ENCODE results near the gene PRKD1. TPM values are rescaled to one million over a fixed set of nuclear protein-coding genes. Genes with fewer than 3 reads are reported as not detected.

PRKD1 gene
- total RNA-seq, 1 experiment from 2014 or later, result 2.7 TPM

GRCh38 chr14:29930283-29930682 is 2.6 kb upstream of the PRKD1 start:
- Histone ChIP-seq H3K14ac (ENCODE audit: insufficient read depth, low read length) (no peak overlapping the region), H3K79me2 (ENCODE audit: insufficient read depth, low read length) (no peaks in the 10 kb centered on the region), H2AK5ac (ENCODE audit: insufficient read length, low read length) (no peak overlapping the region), H2BK15ac (ENCODE audit: low read depth, low read length) (no peak overlapping the region), H3K9ac (ENCODE audit: extremely low read depth, insufficient read length, low read length) (no peak overlapping the region), H3K27me3 (ENCODE audit: insufficient read depth, low read length) (peaks cover 2% of the 10 kb centered on the region; the same call in 1 of the 2 replicates), H4K5ac (ENCODE audit: insufficient read length, low read depth, low read length) (no peak overlapping the region), H3K79me1 (ENCODE audit: insufficient read depth, low read depth, low read length, poor library complexity, severe bottlenecking) (no peaks in the 10 kb centered on the region), H3T11ph (ENCODE audit: low read length) (no peak overlapping the region), H2BK20ac (ENCODE audit: low read depth, low read length, poor library complexity, severe bottlenecking) (no peak overlapping the region), H4K91ac (ENCODE audit: insufficient read length, low read depth, low read length) (no peak overlapping the region), H3K4me2 (ENCODE audit: insufficient read depth, insufficient read length, low read length) (no peak overlapping the region), H2BK5ac (ENCODE audit: insufficient read length, low read length) (no peak overlapping the region), H3K9me3 (ENCODE audit: control insufficient read depth, low read depth, low read length) (no peaks in the 10 kb centered on the region), H3K18ac (ENCODE audit: insufficient read length, low read depth, low read length) (no peak overlapping the region), H2BK12ac (ENCODE audit: insufficient read length, low read depth, low read length) (no peak overlapping the region), H3K23ac (ENCODE audit: insufficient read length, low read depth, low read length) (no peak overlapping the region), H4K20me1 (ENCODE audit: control insufficient read depth, insufficient read depth, insufficient read length) (no peaks in the 10 kb centered on the region), H3K4ac (ENCODE audit: low read depth, low read length) (no peak overlapping the region), H2AFZ (ENCODE audit: low read length) (no peak overlapping the region), H3K4me1 (ENCODE audit: insufficient read depth, low read length) (peaks cover 4% of the 10 kb centered on the region; the same call in 1 of the 2 replicates), H3K23me2 (ENCODE audit: insufficient read length, low read depth, low read length, poor library complexity, severe bottlenecking) (peaks cover 15% of the 10 kb centered on the region), H3K56ac (ENCODE audit: insufficient read length, low read depth, low read length) (no peak overlapping the region), H4K8ac (replicated peaks; ENCODE audit: insufficient read length, low read depth, low read length) (no peak overlapping the region), H2BK120ac (ENCODE audit: low read depth, low read length, poor library complexity, severe bottlenecking) (no peak overlapping the region), H3K27ac (ENCODE audit: insufficient read length, low read depth, low read length) (no peak overlapping the region)
- TF ChIP-seq, protein P1, sequence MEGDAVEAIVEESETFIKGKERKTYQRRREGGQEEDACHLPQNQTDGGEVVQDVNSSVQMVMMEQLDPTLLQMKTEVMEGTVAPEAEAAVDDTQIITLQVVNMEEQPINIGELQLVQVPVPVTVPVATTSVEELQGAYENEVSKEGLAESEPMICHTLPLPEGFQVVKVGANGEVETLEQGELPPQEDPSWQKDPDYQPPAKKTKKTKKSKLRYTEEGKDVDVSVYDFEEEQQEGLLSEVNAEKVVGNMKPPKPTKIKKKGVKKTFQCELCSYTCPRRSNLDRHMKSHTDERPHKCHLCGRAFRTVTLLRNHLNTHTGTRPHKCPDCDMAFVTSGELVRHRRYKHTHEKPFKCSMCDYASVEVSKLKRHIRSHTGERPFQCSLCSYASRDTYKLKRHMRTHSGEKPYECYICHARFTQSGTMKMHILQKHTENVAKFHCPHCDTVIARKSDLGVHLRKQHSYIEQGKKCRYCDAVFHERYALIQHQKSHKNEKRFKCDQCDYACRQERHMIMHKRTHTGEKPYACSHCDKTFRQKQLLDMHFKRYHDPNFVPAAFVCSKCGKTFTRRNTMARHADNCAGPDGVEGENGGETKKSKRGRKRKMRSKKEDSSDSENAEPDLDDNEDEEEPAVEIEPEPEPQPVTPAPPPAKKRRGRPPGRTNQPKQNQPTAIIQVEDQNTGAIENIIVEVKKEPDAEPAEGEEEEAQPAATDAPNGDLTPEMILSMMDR (conservative IDR thresholded peaks at IDR 0.05), result no peak
- no peak for DNase-seq
- Mint-ChIP-seq H3K36me3 (ENCODE audit: insufficient read depth in 1 of 3, low read depth in 3 of 3) (no peaks in the 10 kb centered on the region), H3K27me3 (ENCODE audit: low read depth) (peaks cover 77% of the 10 kb centered on the region), H3K9me3 (no peaks in the 10 kb centered on the region), H3K4me3 (no peak overlapping the region), H3K4me1 (peaks cover 21 to 25% of the 10 kb centered on the region in 2 experiments), H3K27ac (no peak overlapping the region)
- no CpG with 5 or more reads among the region's 2 CpGs for WGBS (ENCODE audit: extremely low coverage, insufficient read length, low lambda C conversion rate)
